GM12872 (cell line): Measurements from ENCODE around the gene TMEM154.

Source experiments
- CTCF ChIP-seq: IDR thresholded peaks from 3 replicates; pipeline ENCODE4 v1.5.1; 2011; ENCODE audit warnings: low read depth, mild to moderate bottlenecking, low read length, moderate library complexity; ENCODE audit not compliant: insufficient read depth

Gene TMEM154

GRCh38 chr4:152674359-152674758, 5.4 kb downstream of the TMEM154 start:
- TF ChIP-seq CTCF, result no peak

DNA sequence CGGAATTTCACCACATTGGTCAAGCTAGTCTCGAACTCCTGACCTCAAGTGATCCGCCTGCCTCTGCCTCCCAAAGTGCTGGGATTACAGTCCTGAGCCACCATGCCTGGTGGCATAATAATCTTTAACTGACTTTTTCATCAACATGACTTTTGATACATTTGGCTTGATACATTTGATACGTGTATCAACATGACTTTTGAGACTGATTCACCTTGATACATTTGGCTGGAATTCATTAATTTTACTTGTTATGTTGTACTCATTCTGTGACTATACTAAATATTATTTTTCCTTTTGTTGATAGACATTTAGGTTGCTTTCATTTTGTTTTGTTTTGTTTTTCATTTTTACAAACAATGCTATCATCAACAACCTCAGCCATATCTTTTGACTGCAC, 6.3 kb downstream of the TMEM154 start:
- TF ChIP-seq CTCF, result no peak

- no peak for TF ChIP-seq CTCF
Measured at GRCh38 chr4:152672206-152673092, 7.3 kb downstream of the TMEM154 start.

DNA sequence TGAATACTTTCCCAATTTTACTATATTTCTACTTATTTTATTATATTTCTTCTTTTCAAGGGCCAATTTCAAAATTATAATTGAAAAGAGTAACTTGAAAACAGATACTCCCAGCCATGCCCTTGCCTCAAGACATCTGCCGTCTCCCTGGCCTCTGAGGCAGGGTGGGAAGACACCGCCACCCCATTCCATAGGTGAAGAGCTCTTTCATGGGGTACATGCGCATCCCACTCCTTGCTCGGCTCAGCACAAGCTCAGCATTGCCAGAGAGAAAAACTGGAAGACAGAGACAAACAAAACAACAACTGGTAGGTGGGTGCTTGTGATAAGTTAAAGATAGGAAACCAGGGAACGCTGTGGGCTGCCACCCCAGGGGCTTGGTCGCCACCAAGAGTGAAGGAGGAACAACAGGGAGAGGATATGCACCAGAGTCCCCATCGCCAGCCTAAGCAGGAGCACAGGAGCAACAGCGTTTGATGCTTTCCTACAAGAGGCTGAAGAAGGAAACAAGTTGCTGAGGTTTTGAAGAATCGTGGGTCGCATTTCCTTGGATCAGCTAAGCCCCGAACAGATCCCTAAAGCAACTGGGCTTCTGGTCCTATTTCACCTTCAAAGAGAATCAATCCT, 11.3 kb downstream of the TMEM154 start:
- no peak for TF ChIP-seq CTCF

- TF ChIP-seq CTCF, result no peak
Measured at GRCh38 chr4:152667781-152668180, 12.0 kb downstream of the TMEM154 start.

- TF ChIP-seq CTCF, result no peak
Measured at GRCh38 chr4:152666946-152667345, 12.9 kb downstream of the TMEM154 start.

GRCh38 chr4:152665691-152666395, 14.0 kb downstream of the TMEM154 start:
- no peak for TF ChIP-seq CTCF
